GM19438 (cell line): ENCODE data around the gene RAB7B.

Experiments used
- ATAC-seq: cut with Tn5 transposase; IDR thresholded peaks from one replicate; pipeline ENCODE4 v1.9.1; 2021; ENCODE audit warnings: low read depth; ENCODE audit not compliant: unreplicated experiment

RAB7B gene

DNA sequence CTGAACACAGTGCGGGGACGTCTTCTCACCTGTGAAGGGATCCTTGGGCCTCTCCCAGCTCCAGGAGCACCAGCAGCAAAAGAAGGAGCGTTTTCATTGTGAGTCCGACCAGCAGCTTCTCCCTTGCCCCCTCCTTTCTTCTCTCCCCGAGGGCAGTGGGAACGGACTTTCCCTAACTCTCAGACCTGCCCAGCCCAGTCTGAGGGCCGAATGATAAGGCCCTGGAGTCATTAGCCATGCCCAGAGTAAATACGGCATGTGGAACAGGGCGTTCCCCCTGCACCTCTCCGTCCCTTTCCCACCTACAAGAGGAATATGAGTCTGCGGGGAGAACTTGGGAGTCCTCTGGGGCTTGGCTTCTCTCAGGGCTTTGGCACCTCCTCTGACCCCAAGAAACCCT lies 20.5 kb upstream of the RAB7B start, which contains the start of gene CTSE:
TSS of gene CTSE (minus strand) at position 201 of the 400 bp plus-strand sequence. CDS start at position 97, 104 bp downstream.
- no peak for ATAC-seq

DNA sequence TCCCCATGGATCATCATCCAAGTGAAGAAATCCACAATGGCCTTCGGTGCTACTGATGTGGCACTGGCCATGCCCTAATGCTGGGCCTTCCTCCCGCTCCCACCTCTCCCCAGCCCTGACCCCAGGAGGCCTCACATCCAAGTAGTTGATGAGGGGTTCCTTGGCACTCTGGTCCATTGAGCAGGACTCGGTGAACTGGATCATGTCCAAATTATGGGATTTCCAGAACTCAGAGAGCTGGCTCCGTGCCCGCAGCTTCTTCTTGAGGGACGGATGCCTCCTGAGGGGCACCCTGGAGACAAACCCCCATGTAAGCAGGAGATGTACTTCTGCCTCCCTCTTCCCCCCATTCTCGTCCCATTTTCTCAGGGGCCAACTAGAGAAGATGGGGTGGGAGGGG lies 19.6 kb upstream of the RAB7B start:
- no peak for ATAC-seq

DNA sequence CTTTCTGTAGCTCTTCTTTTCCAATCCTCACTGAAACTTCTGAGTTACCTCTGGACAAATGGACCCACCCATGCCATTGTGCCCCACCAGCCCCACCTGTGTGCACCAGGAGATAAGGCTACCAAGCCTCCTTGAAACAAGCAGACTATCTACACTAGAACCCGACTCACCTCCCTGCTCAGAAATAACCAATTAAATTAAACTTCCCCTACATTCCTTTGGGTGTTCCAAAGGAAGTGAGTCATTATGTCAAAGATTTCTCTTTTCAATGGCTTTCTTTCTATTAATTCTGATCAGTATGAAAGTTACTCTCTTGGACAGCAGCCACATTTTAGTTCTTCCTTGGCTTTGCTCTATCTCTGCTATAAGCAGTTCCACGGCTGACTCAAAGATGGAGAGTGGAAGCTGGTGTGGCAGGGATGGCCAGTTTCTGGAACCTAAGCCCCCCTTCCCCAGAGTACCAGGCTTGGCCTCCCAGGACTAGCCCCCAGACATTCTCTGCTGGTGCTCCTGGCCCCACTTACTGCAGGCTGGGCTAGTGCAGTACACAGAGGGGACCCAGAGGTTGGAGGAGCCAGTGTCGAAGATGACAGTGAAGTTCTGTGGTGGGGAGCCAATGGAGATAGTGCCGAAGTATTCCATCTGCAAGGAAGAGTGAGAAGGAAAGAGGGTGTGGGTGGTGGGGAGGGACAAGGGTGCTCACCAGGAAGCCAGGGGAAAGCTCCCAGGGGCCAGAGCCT lies 18.6 kb upstream of the RAB7B start:
- ATAC-seq = no peak

DNA sequence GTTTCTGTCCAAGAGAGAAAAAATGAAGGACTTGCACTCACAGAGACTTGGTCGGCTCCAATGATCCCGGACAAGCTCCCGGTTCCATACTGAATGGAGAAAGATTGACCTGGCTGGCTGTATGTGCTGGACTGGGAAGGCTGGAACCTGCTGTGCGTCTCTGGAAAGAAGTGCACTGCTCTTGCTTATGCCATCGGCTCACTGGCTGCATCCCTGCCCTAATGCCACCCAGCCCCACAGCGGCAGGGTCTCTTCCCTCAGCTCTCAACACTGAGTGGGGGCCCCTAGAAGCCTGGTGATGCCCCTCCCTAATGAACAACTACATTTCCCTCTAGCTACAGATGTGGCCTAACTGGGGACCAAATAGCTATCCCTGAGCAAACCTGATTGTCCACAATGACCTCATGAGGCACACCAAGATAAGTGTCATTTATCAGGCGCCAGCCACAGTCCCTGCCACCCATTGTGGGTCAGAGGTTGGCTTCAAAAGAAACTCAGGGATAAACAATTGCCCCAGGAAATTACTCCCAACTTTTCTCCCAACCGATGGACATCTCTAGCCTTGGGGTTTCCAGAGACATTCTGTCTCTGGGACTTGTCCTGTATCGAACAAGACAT lies 17.9 kb upstream of the RAB7B start:
- no peak for ATAC-seq

DNA sequence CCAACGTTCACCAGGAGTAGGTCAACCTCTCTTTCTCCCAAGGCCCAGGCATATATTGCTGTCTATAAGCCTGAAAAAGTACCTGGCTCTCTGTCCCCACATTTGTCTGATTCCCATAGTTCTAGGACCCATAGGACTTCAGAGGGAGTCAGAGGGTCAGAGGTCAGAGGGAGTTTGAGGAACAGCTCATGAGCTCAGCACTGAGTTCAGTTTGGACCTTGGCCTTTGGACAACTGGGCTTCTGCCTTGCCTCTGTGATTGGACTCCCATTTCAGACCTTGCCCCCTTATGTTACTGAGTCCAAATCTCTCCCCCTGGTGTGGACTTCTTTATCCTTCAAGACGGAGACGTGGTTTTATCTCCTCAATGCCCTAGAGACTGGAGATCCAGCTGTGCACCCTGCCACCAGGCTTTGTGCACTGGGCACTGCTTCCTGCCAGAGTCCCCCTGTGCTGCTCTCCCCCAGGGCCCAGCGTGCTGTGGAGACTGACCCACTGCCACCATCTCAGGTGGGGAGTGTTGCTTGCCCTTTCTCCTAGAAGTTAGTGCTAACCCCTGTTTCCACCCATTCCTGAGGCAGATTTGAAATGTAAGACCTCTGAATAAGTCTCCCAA lies 17.3 kb upstream of the RAB7B start:
- no peak for ATAC-seq

DNA sequence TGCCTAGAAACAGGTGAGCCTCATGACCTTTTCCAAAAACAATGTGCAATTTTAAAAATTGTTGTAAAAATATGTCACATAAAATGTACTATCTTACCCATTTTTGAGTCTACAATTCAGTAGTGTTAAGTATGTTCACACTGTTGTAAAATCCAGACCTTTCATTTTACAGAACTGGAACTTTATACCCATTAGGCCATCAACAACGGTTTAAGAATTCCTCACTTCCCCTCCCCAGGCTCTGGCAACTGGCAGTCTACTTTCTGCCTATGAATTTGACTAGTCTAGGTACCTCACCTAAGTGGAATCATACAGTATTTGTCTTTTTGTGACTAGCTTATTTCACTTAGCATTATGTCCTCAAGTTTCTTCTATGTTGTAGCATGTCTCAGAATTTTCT lies 11.9 kb upstream of the RAB7B start:
- ATAC-seq = no peak

DNA sequence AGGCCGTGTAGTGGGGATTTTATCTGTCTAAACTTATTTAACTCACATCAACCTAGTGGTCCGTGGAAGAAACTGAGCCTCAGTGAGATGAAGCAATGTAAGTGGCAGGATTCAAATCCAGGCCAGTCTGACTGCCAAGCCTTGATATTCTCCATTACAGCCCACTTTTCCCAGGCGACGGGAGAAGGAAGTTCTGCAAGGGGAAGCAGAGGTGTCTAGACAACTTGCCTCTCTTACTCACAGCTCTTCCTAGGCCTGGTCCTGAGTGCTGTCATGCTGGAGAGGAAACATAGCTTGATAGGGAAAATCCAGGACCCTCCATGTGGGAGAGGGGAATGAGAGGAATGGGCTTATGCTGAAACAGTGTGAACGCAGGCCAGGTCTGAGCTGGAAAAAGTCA lies 11.4 kb upstream of the RAB7B start:
- ATAC-seq = no peak

DNA sequence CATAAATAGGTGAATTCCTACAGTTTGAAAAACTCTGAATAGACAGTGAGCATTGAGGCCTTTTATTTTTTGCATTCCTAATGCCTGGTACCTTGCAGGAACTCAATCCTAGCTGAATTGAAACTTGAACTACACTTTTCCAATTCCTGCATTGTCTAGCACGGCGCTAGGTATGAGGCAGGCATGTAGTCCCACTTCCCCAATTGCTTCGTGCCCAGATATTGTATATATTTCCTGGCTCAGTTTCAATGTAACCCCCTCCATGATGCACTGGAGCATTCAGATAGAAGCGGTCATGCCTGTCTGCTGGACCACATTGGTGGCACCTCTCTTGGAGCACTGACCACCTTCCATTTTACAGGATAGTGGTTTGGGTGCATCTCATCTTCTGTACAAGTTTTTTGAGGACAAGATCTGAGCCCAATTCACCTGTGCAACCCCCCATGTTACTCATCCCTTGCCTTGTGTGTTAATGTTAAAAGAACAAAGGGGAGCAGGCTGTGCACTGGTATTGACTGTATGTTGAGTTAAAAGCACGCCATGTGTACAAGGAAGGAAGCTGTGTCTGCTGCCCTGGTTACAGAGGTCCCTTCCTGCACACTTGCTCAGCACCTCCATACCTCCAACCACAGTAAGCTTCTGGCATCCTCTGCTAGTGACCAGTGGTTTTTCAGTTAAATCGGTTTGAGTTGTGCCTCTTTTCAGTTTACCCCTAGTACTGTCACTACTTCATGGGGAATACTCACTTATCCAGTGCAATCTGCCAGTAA lies 10.0 kb upstream of the RAB7B start:
- no peak for ATAC-seq

DNA sequence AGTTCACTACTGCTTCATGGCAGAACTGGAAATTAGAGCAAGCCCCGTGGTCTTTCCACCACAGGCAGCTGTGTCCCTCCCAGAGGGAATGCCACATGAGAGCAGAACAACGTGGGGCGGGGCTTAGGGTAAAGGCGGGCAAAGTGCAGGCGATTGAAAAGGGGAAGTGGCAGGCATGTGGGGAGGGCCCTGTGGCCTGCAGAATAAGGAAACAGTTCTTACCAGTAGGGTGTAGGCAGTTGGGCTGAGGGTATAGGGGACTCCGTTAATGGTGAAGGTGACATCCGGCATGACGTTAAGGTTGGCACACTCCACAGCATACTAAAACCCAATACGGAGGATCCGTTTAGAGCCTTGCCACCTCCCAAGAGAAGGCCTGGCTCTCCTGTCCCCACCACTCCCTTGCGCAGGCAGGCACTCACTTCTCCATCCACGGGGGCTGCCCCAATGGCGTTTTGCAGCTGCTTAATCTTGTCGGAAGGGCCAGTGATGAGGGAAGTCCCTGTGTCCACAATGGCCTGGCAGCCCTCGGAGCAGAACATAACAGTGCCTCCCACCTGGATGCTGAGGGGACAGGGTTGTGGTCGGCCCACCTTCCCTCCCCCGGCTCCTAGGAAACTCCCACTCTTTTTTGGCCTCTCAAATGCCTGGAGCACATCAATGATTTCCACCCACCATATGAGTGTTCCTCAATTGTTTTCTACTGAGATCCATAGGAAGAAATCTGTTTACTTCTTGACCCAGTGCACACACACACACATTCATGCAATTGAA lies 9.1 kb upstream of the RAB7B start:
- peak; percentile 96 for ATAC-seq

DNA sequence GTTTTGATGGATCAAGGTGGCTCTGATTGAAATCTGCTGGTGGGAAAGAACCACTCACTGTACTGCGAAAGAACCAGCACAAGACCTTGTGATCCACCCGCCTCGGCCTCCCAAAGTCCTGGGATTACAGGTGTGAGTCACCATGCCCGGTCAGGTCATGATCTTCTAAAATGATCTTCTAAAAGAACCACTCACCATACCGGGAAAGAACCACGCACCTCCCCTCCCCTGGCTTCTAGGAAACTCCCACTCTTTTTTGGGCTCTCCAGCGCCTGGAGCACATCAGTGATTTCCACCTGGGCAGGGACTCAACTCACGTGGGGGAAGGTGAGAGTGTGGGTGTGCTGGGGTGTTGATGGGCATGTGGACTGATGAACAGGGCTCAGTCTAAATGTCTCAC lies 7.9 kb upstream of the RAB7B start:
- ATAC-seq = no peak

DNA sequence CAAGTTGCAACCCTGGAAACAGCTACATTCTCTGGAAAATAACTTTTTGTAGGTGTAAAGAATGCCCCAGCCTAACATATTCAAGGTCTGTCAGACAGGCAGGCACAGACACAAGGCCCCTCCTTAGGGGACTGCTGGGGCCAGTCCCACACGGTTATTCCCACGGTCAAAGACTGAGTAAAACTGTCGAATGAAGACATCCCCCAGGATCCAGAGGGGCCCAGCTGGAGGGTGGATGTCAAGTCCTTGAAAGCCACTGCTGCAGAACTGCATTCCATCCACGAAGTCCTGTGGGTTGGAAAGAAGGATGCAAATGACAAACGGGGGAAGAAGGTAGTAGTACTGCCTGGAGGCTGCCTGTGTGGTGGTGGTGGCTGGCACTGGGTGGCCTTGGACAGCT lies 6.9 kb upstream of the RAB7B start:
- ATAC-seq = no peak

DNA sequence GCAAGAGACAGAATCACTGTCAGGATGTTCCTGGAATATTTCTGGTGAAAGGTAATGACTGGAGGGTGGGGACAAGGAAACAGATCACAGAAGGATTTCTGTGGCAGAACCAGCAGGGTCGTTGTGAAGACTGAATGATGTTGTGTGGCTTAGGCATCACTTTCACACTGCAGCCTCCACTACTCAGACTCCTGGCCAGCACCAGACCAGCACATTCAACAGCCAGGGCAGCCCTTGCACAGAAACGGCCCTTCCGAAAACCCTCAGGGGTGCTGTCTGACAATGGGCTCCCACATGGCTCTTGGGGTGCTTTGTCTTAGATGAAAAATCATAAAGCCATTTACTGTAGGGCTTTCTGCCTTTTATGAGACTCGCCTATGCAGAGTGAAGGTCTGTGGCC lies 3.8 kb upstream of the RAB7B start:
- ATAC-seq = no peak

DNA sequence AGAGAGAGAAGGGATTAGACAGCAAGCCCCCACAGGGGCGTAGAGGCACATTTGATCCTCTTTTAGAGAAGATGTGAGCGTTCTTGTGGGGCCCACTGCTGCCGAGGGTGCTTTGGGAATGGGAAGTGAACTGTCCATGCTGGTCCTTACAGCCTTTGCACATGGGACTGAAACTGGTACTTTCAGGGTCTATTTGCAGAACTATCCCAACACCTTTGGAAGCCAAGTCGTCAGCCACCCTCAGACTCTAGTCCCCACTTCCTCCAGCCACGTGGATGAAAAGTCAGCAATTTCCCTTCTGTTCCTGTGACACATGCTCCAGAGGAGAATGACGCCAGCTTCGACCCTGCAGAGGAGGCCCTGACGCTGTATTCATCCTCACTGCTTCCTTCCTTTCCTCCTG lies 2.6 kb upstream of the RAB7B start:
- no peak for ATAC-seq

DNA sequence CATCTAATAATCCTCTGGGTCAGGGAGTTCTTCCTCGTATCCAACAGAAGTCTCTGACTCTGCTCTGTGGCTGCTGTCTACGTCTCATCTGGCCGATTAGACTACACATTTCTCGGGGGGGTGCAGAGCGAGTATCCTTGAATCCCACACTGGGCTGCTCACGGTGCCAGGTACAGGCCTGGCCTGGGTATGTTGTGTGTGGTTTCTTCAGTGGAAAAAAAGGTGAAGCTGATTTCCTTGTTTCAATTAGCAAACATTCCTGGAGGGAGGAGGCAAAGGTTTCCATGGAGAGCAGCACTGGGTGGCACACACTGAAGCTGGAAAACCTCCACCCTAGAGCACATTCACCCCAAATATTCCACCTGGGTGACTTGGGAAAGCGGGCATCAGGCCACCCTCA lies 2.0 kb upstream of the RAB7B start:
- ATAC-seq = no peak

DNA sequence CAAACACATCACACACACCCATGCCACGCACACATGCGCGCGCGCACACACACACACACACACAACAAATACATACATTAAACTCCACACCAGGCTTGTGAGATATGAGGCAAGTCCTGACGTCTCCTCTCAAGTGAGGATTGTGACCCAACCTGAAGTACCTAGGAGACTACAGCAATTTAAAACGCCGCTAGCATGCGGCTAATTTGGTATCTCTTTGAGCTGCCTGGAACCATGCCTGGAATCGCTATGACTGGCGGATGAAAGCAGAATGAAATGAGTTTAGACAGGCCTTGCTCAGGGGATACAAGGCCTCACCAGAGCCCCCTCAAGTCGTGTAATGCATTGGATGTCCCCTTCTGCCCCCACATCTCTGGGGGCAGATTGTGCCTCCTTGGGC lies 1.6 kb upstream of the RAB7B start:
- ATAC-seq = no peak

DNA sequence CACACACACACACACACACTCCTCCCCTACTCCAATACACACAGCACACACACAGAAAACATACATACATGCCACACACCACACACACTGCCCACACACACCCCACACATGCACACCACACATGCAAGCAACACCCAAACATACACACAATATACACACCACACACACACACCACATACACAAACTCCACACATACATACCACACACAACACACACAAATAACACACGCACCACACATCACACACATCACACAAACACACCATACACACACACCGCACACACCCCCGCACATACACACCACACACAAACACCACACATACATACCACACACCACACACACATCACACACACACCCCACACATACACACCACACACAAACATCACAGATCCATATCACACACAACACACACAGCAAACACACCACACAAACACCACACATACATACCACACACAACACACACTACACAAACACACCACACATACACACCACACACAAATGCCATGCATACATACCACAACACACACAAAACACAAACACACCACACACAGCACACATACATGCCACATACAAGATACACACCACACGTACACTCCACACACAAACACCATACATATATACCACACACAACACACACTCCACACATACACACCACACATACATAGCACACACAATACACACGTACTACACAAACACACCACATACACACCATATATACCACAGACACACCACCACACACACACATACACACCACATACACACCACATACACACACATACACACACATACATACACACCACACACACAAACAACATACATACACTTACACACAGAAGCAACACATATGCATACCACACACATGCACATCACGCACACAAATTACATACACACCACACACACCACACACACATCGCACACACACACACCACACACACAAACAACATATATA lies 932 bp upstream of the RAB7B start:
- ATAC-seq = no peak

DNA sequence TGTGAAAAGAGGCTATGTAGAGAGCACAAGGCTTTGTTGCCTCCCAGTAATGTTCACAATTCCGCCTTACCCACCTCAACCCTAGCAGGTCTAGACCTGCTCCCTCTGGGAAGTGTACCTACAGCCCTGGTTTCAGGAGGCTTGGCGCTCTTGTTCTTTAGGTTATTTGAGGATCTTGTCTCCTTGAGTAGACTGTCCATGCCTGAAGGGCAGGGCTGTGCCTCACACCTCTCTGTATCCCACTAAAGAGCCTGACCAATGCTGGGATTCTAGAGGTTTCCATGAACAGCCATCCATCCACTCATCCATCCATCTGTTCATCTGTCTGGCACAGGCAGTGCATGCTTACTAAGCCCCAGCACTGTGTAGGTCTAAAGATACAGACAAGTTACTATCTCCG lies 1.0 kb downstream of the RAB7B start:
- ATAC-seq = no peak

DNA sequence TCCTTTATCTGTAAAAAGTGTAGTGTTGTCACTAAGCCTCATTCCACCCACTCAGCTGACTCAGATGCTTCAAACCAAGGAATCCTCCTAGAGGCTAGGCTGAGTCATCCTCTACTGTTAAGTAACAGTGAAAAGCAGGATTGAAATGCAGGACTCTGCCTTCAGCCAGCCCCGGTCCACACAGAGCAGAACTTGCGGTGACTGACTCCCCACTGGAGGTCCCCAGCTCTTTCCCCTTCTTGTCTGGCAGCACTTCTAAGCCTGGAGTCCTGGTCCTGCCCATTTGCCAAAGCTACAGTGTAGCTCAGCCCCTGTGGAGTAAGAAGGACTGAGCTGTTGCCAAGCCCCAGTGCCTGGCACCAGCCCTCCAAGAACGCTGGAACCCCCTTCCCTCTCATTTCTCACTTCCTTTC lies 1.7 kb downstream of the RAB7B start:
- no peak for ATAC-seq

DNA sequence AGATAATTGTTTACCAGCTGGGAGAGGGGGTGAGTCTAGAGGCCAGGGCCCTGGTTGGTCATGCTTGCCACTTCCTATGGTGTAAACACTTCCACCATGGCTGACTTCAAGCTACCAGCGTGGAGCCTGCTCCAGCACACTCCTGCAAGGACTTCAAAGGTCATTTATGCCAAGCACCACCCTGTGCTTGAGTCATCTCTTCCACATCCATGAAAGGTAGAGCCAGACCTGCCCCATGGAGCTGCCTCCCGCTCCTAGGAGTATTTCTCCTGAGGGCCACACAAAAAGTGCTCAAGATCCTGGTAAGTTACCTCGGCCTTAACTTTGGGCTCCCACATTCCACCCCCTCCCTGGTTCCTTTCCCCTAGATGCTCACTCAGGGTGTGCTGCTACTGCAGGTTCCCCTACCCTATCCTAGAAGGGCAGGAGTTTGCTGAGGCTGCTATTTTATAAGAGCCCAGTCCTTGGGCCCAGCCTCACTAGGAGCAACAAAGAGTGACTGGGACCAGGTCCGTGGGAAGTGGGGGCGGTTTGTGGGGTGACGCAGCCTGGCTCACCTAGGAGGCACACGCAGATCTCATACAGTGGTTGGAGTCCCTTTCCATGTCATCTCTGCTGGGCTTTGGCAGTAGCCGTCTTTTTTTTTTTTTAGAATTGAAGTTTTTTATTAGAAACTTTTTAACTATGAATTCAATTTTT lies 2.4 kb downstream of the RAB7B start:
- ATAC-seq = no peak
